RWPE2 (cell line): ENCODE data around the gene PRR36.
A peak's percentile ranks its signal among the peaks of the same experiment; 100 is the strongest.

Experiments
- ATAC-seq: fragments of 200-7000 bp; cut with Tn5 transposase; 3 replicates; pipeline ENCODE4 v1.9.1; 2021; ENCODE audit warnings: low read depth
- DNase-seq: peaks from one replicate; pipeline ENCODE4 v3.0.0-alpha.2; 2020; ENCODE audit warnings: low spot score
- H3K27ac ChIP-seq: fragments of 450-650 bp; 2 replicates; pipeline ENCODE4 v1.5.1; 2017; ENCODE audit warnings: mild to moderate bottlenecking; ENCODE audit not compliant: poor library complexity, severe bottlenecking
- H3K27me3 ChIP-seq: fragments of 250-450 bp; sonication (Bioruptor Pico); 2 replicates; pipeline ENCODE4 v1.5.1; 2021; ENCODE audit warnings: mild to moderate bottlenecking, moderate library complexity; ENCODE audit not compliant: insufficient read depth, poor library complexity, severe bottlenecking
- H3K36me3 ChIP-seq: fragments of 250-450 bp; sonication (Bioruptor Pico); 2 replicates; pipeline ENCODE4 v1.5.1; 2020; ENCODE audit warnings: low read depth, mild to moderate bottlenecking, moderate library complexity
- H3K4me1 ChIP-seq: fragments of 250-450 bp; sonication (Bioruptor Pico); 2 replicates; pipeline ENCODE4 v1.5.1; 2021; ENCODE audit warnings: mild to moderate bottlenecking, moderate library complexity; ENCODE audit not compliant: insufficient read depth, poor library complexity, severe bottlenecking
- H3K4me3 ChIP-seq: fragments of 250-450 bp; sonication (Bioruptor Pico); 2 replicates; pipeline ENCODE4 v1.5.1; 2021; ENCODE audit warnings: mild to moderate bottlenecking, moderate library complexity; ENCODE audit not compliant: severe bottlenecking
- H3K9me3 ChIP-seq: fragments of 250-450 bp; sonication (Bioruptor Pico); 2 replicates; pipeline ENCODE4 v1.5.1; 2021; ENCODE audit warnings: mild to moderate bottlenecking, moderate library complexity; ENCODE audit not compliant: severe bottlenecking
- CTCF ChIP-seq: fragments of 450-650 bp; IDR thresholded peaks from one replicate; pipeline ENCODE4 v1.5.1; 2017; ENCODE audit warnings: mild to moderate bottlenecking, moderate library complexity; ENCODE audit not compliant: poor library complexity, severe bottlenecking

The PRR36 gene

DNA sequence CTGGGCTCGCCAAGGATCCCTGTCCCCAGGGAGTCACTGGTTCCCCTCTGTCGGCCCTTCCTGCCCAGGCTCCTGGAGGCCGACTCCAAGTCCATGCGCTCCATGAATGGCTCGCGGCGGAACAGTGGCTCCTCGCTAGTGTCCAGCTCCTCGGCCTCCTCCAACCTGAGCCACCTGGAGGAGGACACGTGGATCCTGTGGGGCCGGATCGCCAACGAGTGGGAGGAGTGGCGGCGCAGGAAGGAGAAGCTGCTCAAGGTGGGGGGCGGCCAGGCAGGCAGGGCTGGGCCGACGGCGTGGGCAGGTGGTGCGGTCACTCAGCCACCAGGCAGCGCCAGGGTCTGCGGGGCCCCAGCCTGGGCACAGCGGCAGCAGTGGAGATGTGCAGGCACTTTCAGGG, 26.5 kb downstream of the PRR36 start:
- DNase-seq = peak; percentile 28
- no peak for TF ChIP-seq CTCF
- H3K27me3 ChIP-seq = no peaks in the 10 kb centered on the region

DNA sequence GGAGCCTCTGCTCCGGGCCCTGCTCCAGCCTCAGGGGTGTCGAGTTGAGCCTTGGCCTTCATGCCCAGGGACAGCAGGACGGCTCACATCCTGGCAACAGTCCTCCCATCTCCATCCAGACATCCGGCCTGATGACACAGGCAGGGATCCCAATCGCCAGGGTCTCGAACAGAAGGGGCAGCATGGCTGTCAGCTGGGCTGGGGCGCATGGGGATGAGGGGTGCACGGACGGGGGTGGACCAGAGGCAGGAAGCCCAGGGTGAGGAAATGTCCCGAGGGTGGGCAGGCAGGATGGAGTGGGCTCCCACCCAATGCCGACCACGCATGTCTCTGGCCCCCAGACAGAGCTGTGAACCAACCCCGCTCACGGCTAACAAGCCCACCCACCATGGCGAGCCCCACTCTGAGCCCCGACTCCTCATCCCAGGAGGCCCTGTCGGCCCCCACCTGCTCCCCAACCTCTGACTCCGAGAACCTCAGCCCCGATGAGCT, 28.0 kb downstream of the PRR36 start:
- H3K36me3 ChIP-seq = no peaks in the 10 kb centered on the region
- TF ChIP-seq CTCF = no peak
- DNase-seq = peak; percentile 57
- no peak for ATAC-seq
- no peak overlapping the region for H3K27ac ChIP-seq
- no peak overlapping the region for H3K4me3 ChIP-seq
- no peaks in the 10 kb centered on the region for H3K9me3 ChIP-seq
- no peaks in the 10 kb centered on the region for H3K27me3 ChIP-seq
- peaks cover 9% of the 10 kb centered on the region for H3K4me1 ChIP-seq

More for the DNA sequence above, 26.5 kb downstream of the PRR36 start:
- H3K36me3 ChIP-seq = no peaks in the 10 kb centered on the region
- ATAC-seq = no peak
- H3K27ac ChIP-seq = no peak overlapping the region
- H3K9me3 ChIP-seq = no peaks in the 10 kb centered on the region
- H3K4me1 ChIP-seq = peaks cover 9% of the 10 kb centered on the region
- H3K4me3 ChIP-seq = no peak overlapping the region

DNA sequence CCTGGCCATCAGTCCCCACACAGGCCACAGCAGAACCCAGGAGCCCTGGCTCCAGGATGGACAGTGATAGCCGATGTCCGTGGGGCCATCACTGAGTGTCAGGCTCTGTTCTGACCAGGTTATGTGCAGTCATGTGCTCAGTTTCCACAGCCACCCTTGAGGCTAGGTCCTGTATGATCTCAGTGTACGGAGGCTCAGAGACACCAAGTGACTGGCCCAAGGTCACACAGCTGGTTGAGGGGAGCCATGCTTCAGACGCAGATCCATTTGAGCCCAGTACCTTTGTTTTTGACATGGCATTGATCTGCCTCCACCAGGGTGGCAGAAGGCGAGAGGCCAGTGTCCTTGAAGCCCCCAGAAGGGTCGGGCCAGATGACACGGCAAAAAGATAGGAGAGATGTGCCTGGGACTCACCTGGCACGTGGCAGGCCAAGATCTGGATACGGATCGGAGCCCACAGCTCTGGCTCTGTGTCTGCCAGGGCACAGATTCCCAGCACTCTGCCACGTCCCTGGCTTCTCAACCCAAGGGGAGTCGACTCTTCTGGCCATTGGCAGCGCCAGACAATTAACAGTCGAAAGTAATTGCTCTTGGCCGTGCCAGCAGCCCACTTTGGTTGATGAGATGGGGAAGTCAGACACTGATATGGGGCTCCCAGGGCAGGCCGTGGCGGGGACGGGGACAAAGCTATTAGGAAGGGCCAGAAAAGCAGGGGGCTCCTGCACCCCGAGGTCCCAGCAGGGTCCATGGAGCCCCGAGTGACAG, 28.6 kb downstream of the PRR36 start:
- H3K4me3 ChIP-seq = no peak overlapping the region
- ATAC-seq = no peak
- no peaks in the 10 kb centered on the region for H3K36me3 ChIP-seq
- H3K4me1 ChIP-seq = peaks cover 7% of the 10 kb centered on the region
- no peaks in the 10 kb centered on the region for H3K9me3 ChIP-seq
- no peak for TF ChIP-seq CTCF
- H3K27ac ChIP-seq = no peak overlapping the region
- peak; percentile 38 for DNase-seq
- H3K27me3 ChIP-seq = no peaks in the 10 kb centered on the region

GRCh38 chr19:7844951-7845350, 29.2 kb downstream of the PRR36 start:
- peak; percentile 29 for DNase-seq
- H3K27me3 ChIP-seq = no peaks in the 10 kb centered on the region
- H3K4me3 ChIP-seq = no peak overlapping the region
- no peaks in the 10 kb centered on the region for H3K9me3 ChIP-seq
- TF ChIP-seq CTCF = no peak
- peaks cover 3% of the 10 kb centered on the region for H3K4me1 ChIP-seq
- no peaks in the 10 kb centered on the region for H3K36me3 ChIP-seq
- ATAC-seq = no peak
- H3K27ac ChIP-seq = no peak overlapping the region

DNA sequence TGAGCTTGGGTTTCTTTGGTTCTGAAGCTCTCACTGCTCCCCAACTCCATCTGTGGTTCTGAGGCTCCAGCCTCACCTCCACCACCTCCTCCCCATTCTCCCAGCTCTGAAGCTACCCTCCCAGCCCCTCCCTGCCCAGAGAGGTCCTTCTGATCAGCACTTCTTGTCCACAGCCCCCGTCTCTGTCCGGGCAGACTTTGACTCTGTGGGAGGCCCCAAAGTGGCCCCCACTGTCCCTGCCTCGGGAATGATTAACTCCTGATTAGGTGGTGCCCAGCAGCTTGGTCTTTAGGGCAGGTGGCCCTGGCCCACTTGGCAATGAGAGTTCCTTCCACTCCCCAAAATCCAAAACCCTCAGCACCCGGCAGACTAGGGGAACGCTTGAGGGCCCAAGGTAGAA, 29.8 kb downstream of the PRR36 start:
- Histone ChIP-seq H3K27me3 (no peaks in the 10 kb centered on the region), H3K27ac (no peak overlapping the region), H3K9me3 (no peaks in the 10 kb centered on the region), H3K36me3 (no peaks in the 10 kb centered on the region), H3K4me1 (no peaks in the 10 kb centered on the region), H3K4me3 (no peak overlapping the region)
- no peak for TF ChIP-seq CTCF
- no peak for DNase-seq
- no peak for ATAC-seq
